Astrocyte (in vitro differentiated cells and primary cell): ENCODE data around the gene DOCK10. TPM values are rescaled to one million over a fixed set of nuclear protein-coding genes. Genes with fewer than 3 reads are reported as not detected.

Source experiments
- DNase-seq: peaks from one replicate; pipeline ENCODE4 v3.0.0-alpha.2; 2010; ENCODE audit warnings: low read depth
- FAIRE-seq: peaks from 2 replicates; lab custom pipeline; 2011; peaks lifted over from hg19 to GRCh38; lab: Jason Lieb, UNC
- H2AFZ ChIP-seq: 2 replicates; pipeline ENCODE4 v1.6.0; 2012; ENCODE audit warnings: low read depth, low read length, inconsistent platforms
- H3K27ac ChIP-seq: 2 replicates; pipeline ENCODE4 v1.5.1; 2011; ENCODE audit warnings: low read depth, low read length, inconsistent platforms
- H3K27me3 ChIP-seq: 2 replicates; pipeline ENCODE4 v1.6.0; 2011; ENCODE audit warnings: low read length, inconsistent platforms; ENCODE audit not compliant: insufficient read depth
- H3K36me3 ChIP-seq: 2 replicates; pipeline ENCODE4 v1.5.1; 2011; ENCODE audit warnings: low read length, inconsistent platforms; ENCODE audit not compliant: insufficient read depth
- H3K4me1 ChIP-seq: 2 replicates; pipeline ENCODE4 v1.5.1; 2011; ENCODE audit warnings: low read length, inconsistent platforms; ENCODE audit not compliant: insufficient read depth
- H3K4me2 ChIP-seq: 2 replicates; pipeline ENCODE4 v1.6.0; 2012; ENCODE audit warnings: low read length, inconsistent platforms
- H3K4me3 ChIP-seq: 2 replicates; pipeline ENCODE4 v1.5.1; 2011; ENCODE audit warnings: low read depth, mild to moderate bottlenecking, low read length, inconsistent platforms; ENCODE audit not compliant: insufficient read depth
- H3K79me2 ChIP-seq: 2 replicates; pipeline ENCODE4 v1.6.0; 2012; ENCODE audit warnings: mild to moderate bottlenecking, low read length, inconsistent platforms; ENCODE audit not compliant: insufficient read depth
- H3K9ac ChIP-seq: 2 replicates; pipeline ENCODE4 v1.6.0; 2012; ENCODE audit warnings: mild to moderate bottlenecking, low read length, inconsistent platforms
- H3K9me3 ChIP-seq: 2 replicates; pipeline ENCODE4 v1.5.1; 2012; ENCODE audit warnings: low read depth, mild to moderate bottlenecking, low read length, inconsistent platforms; ENCODE audit not compliant: insufficient read depth
- H4K20me1 ChIP-seq: 2 replicates; pipeline ENCODE4 v1.6.0; 2012; ENCODE audit warnings: low read length, inconsistent platforms; ENCODE audit not compliant: insufficient read depth
- H3K27ac Mint-ChIP-seq: one replicate; pipeline ENCODE4 v1.8.0; 2021; ENCODE audit warnings: mild to moderate bottlenecking, mixed read lengths; ENCODE audit not compliant: unreplicated experiment
- H3K27me3 Mint-ChIP-seq: one replicate; pipeline ENCODE4 v1.8.0; 2021; ENCODE audit warnings: low read depth, mixed read lengths; ENCODE audit not compliant: unreplicated experiment
- H3K36me3 Mint-ChIP-seq: one replicate; pipeline ENCODE4 v1.8.0; 2021; ENCODE audit warnings: low read depth, mixed read lengths; ENCODE audit not compliant: unreplicated experiment
- H3K4me1 Mint-ChIP-seq: one replicate; pipeline ENCODE4 v1.8.0; 2021; ENCODE audit warnings: low read depth, mixed read lengths; ENCODE audit not compliant: unreplicated experiment
- H3K4me3 Mint-ChIP-seq: one replicate; pipeline ENCODE4 v1.8.0; 2021; ENCODE audit warnings: mild to moderate bottlenecking, moderate library complexity, mixed read lengths; ENCODE audit not compliant: unreplicated experiment
- H3K9me3 Mint-ChIP-seq: one replicate; pipeline ENCODE4 v1.8.0; 2021; ENCODE audit warnings: mild to moderate bottlenecking, mixed read lengths; ENCODE audit not compliant: unreplicated experiment
- EZH2 ChIP-seq: IDR thresholded peaks from 2 replicates; pipeline ENCODE4 v1.6.1; 2012; ENCODE audit warnings: mild to moderate bottlenecking, low read length, inconsistent platforms; ENCODE audit not compliant: insufficient read depth
- total RNA-seq: library from RNA; stranded (reverse); gene quantifications from 2 replicates; pipeline ENCODE4 v1.2.1, GENCODE V29; 2021
- TF ChIP-seq, protein P1 (sequence below): IDR thresholded peaks from 2 replicates; pipeline ENCODE4 v1.5.1; 2011; ENCODE audit warnings: low read depth, mild to moderate bottlenecking, inconsistent platforms, low read length, moderate library complexity; ENCODE audit not compliant: insufficient read depth

The DOCK10 gene
- total RNA-seq, 1 donor from 2014 or later = 7.7 TPM

GRCh38 chr2:224932522-224932921, 109.7 kb downstream of the DOCK10 start:
- H3K27me3 Mint-ChIP-seq = peaks cover 2% of the 10 kb centered on the region
- no peak overlapping the region for H3K4me3 ChIP-seq
- no peaks in the 10 kb centered on the region for H3K27me3 ChIP-seq
- peaks cover 10% of the 10 kb centered on the region for H3K4me1 Mint-ChIP-seq
- no peak overlapping the region for H3K4me2 ChIP-seq
- H3K4me3 Mint-ChIP-seq = no peak overlapping the region
- peaks cover 5% of the 10 kb centered on the region for H3K79me2 ChIP-seq
- H3K36me3 ChIP-seq = peaks cover 4% of the 10 kb centered on the region
- no peak overlapping the region for H3K27ac Mint-ChIP-seq
- no peak overlapping the region for H3K9ac ChIP-seq
- H4K20me1 ChIP-seq = no peaks in the 10 kb centered on the region
- FAIRE-seq (no peak), DNase-seq (no peak)
- peaks cover 7% of the 10 kb centered on the region for H3K4me1 ChIP-seq
- H2AFZ ChIP-seq = no peak overlapping the region
- H3K36me3 Mint-ChIP-seq = peaks cover 6% of the 10 kb centered on the region
- H3K9me3 ChIP-seq = no peaks in the 10 kb centered on the region
- no peak overlapping the region for H3K27ac ChIP-seq
- TF ChIP-seq EZH2 = no peak
- TF ChIP-seq, protein P1, sequence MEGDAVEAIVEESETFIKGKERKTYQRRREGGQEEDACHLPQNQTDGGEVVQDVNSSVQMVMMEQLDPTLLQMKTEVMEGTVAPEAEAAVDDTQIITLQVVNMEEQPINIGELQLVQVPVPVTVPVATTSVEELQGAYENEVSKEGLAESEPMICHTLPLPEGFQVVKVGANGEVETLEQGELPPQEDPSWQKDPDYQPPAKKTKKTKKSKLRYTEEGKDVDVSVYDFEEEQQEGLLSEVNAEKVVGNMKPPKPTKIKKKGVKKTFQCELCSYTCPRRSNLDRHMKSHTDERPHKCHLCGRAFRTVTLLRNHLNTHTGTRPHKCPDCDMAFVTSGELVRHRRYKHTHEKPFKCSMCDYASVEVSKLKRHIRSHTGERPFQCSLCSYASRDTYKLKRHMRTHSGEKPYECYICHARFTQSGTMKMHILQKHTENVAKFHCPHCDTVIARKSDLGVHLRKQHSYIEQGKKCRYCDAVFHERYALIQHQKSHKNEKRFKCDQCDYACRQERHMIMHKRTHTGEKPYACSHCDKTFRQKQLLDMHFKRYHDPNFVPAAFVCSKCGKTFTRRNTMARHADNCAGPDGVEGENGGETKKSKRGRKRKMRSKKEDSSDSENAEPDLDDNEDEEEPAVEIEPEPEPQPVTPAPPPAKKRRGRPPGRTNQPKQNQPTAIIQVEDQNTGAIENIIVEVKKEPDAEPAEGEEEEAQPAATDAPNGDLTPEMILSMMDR = no peak
- H3K9me3 Mint-ChIP-seq = no peaks in the 10 kb centered on the region

DNA sequence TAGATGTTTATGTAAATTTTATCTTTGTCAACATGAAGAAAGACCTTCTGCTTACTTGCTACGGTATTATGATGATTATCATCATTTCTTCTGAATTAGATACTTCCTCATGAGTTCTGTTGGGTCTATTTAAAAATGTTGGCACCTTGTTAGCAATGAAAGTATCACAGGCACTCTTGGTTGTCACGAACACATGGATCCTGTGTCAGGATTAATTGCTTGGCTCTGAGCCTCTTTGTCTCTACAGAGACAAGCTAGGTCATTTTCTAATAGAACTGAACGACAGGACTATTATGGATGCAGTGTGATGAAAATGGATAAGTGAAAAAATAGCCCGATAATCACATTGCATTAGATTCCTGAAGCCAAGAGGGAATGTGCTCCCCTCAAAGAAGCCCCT, 110.3 kb downstream of the DOCK10 start:
- FAIRE-seq (no peak), DNase-seq (no peak)
- H3K27me3 ChIP-seq = no peaks in the 10 kb centered on the region
- H3K4me3 Mint-ChIP-seq = no peak overlapping the region
- H2AFZ ChIP-seq = no peak overlapping the region
- H3K79me2 ChIP-seq = peaks cover 5% of the 10 kb centered on the region
- no peaks in the 10 kb centered on the region for H4K20me1 ChIP-seq
- H3K36me3 ChIP-seq = peaks cover 4% of the 10 kb centered on the region
- no peaks in the 10 kb centered on the region for H3K9me3 ChIP-seq
- H3K27ac ChIP-seq = no peak overlapping the region
- peaks cover 8% of the 10 kb centered on the region for H3K4me1 Mint-ChIP-seq
- no peaks in the 10 kb centered on the region for H3K9me3 Mint-ChIP-seq
- H3K36me3 Mint-ChIP-seq = peaks cover 6% of the 10 kb centered on the region
- no peak overlapping the region for H3K4me3 ChIP-seq
- H3K27me3 Mint-ChIP-seq = peaks cover 2% of the 10 kb centered on the region
- H3K4me2 ChIP-seq = no peak overlapping the region
- H3K4me1 ChIP-seq = peaks cover 12% of the 10 kb centered on the region
- TF ChIP-seq, protein P1 = no peak
- TF ChIP-seq EZH2 = no peak
- no peak overlapping the region for H3K27ac Mint-ChIP-seq
- H3K9ac ChIP-seq = no peak overlapping the region

- Mint-ChIP-seq H3K4me1 (peaks cover 16% of the 10 kb centered on the region), H3K4me3 (no peak overlapping the region), H3K27ac (no peak overlapping the region), H3K9me3 (no peaks in the 10 kb centered on the region), H3K36me3 (peaks cover 6% of the 10 kb centered on the region), H3K27me3 (peaks cover 2% of the 10 kb centered on the region)
- H3K9ac ChIP-seq = no peak overlapping the region
- FAIRE-seq (no peak), DNase-seq (no peak)
- peaks cover 22% of the 10 kb centered on the region for H3K4me1 ChIP-seq
- H3K4me3 ChIP-seq = no peak overlapping the region
- no peaks in the 10 kb centered on the region for H4K20me1 ChIP-seq
- H2AFZ ChIP-seq = no peak overlapping the region
- no peaks in the 10 kb centered on the region for H3K9me3 ChIP-seq
- no peak overlapping the region for H3K4me2 ChIP-seq
- TF ChIP-seq EZH2 = no peak
- TF ChIP-seq, protein P1 = no peak
- H3K36me3 ChIP-seq = peaks cover 4% of the 10 kb centered on the region
- no peaks in the 10 kb centered on the region for H3K27me3 ChIP-seq
- H3K27ac ChIP-seq = no peak overlapping the region
- peaks cover 2% of the 10 kb centered on the region for H3K79me2 ChIP-seq
Measured at GRCh38 chr2:224930990-224931389, 111.3 kb downstream of the DOCK10 start.
